T-helper 1 cell treated with Interleukin-12 subunit alpha and Interleukin-12 subunit beta and Interleukin-4 antibody, amounts not matched to agents 30 μg/mL and 1 μg/mL, for 36 hours (primary cell): Measurements from ENCODE around the gene KRTAP13-2.

Experiments used
- H3K27ac Mint-ChIP-seq: one replicate; pipeline ENCODE4 v1.8.0; 2021; ENCODE audit warnings: mild to moderate bottlenecking, mixed read lengths
- H3K27me3 Mint-ChIP-seq: one replicate; pipeline ENCODE4 v1.8.0; 2021; ENCODE audit warnings: low read depth, mixed read lengths
- H3K36me3 Mint-ChIP-seq: one replicate; pipeline ENCODE4 v1.8.0; 2021; ENCODE audit warnings: low read depth, mixed read lengths
- H3K4me1 Mint-ChIP-seq: one replicate; pipeline ENCODE4 v1.8.0; 2021; ENCODE audit warnings: low read depth, mixed read lengths
- H3K4me3 Mint-ChIP-seq: one replicate; pipeline ENCODE4 v1.8.0; 2021; ENCODE audit warnings: mild to moderate bottlenecking, moderate library complexity, mixed read lengths
- H3K9me3 Mint-ChIP-seq: one replicate; pipeline ENCODE4 v1.8.0; 2021; ENCODE audit warnings: mixed read lengths

The KRTAP13-2 gene

DNA sequence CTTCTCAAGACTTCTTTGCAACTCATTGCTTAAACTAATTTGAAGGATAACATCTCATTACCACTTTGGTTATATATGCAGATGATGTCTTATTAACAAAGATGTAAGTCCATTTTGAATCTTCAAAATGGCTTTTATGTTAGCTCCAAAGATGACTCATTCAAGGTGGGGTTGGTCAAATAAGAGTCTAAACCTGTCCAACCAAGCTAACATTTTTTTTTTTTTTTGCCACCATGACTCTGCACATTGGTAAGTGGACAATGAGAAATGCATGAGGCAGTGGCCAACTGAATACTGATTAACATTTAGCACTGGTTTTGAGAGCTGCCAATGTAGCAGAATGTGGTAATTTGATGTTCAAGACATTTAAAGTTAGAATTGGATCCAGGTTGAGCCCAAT, 34.3 kb downstream of the KRTAP13-2 start:
- H3K36me3 Mint-ChIP-seq, result no peaks in the 10 kb centered on the region
- no peaks in the 10 kb centered on the region for H3K27me3 Mint-ChIP-seq
- no peak overlapping the region for H3K27ac Mint-ChIP-seq
- H3K9me3 Mint-ChIP-seq, result no peaks in the 10 kb centered on the region
- H3K4me3 Mint-ChIP-seq, result no peak overlapping the region
- H3K4me1 Mint-ChIP-seq, result no peaks in the 10 kb centered on the region

DNA sequence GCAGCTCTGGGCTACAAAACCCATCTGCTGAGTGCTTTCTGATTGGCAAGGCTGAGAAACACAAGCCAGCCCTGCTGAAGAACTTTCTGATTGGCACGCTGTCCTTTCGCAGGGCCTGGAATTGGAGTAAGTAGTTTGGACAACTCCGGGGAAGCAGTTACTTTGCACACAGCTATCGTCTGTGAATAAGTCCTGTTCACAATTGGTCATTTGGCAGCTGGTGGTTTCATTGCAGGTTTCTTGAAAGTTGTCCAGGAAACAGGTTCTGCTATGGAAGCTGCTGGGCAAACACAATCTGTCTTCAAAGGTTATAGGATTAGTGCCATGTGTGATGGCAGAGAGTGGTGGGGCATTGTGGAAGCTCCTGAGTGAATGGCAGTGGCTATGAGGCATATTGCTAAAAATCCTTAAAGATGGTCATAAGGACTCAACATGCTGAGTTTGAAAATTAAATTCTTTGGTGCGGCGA, 34.8 kb downstream of the KRTAP13-2 start, which contains the start of gene KRTAP27-1:
Gene KRTAP27-1 (minus strand): TSS at position 419 of the 469 bp plus-strand sequence. CDS start 26 bp downstream, at position 393.
- no peaks in the 10 kb centered on the region for H3K36me3 Mint-ChIP-seq
- H3K9me3 Mint-ChIP-seq, result no peaks in the 10 kb centered on the region
- H3K4me1 Mint-ChIP-seq, result no peaks in the 10 kb centered on the region
- H3K27ac Mint-ChIP-seq, result no peak within 1 kb of the TSS
- no peaks in the 10 kb centered on the region for H3K27me3 Mint-ChIP-seq
- no peak within 1 kb of the TSS for H3K4me3 Mint-ChIP-seq

DNA sequence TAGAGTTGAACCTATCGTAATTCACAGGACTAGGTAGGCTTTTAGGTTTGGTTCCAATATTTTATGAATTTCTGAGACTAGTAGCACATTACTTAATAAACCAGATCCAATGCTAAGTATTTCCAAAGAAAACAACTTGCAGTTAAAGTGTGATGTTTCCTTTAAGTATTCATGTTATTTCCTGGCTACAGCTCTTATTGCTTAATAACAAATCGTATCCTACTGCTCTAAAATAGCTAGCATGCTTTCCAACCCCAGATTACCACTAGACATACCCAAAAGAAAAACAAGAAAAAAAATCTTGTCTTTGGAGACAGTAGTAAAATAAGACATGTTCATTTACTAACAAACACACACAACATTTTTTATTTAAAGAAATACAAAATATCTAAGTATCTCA, 35.5 kb downstream of the KRTAP13-2 start:
- no peaks in the 10 kb centered on the region for H3K4me1 Mint-ChIP-seq
- no peaks in the 10 kb centered on the region for H3K27me3 Mint-ChIP-seq
- no peak overlapping the region for H3K4me3 Mint-ChIP-seq
- H3K36me3 Mint-ChIP-seq, result no peaks in the 10 kb centered on the region
- H3K9me3 Mint-ChIP-seq, result no peaks in the 10 kb centered on the region
- H3K27ac Mint-ChIP-seq, result no peak overlapping the region

DNA sequence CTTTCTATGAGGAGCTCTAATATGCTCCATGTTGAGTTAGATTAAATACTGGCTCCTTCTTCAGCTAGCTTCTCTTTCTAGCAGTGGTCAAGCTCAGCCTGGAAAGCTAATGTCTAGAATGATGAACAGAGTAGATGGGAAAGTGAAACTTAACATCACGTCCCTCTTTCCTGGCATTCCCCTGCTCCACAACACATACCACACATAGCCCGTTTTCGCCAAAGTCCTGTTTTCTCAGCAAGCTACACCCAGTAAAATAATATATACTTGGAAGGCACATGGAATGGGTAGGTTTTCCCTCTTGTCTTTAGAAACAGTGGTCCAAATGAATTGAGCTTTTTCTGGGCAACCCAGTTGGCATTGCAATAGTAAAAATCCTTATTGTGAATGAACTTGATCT, 38.3 kb downstream of the KRTAP13-2 start:
- Mint-ChIP-seq H3K27ac (no peak overlapping the region), H3K36me3 (no peaks in the 10 kb centered on the region), H3K4me1 (no peaks in the 10 kb centered on the region), H3K27me3 (no peaks in the 10 kb centered on the region), H3K4me3 (no peak overlapping the region), H3K9me3 (no peaks in the 10 kb centered on the region)

DNA sequence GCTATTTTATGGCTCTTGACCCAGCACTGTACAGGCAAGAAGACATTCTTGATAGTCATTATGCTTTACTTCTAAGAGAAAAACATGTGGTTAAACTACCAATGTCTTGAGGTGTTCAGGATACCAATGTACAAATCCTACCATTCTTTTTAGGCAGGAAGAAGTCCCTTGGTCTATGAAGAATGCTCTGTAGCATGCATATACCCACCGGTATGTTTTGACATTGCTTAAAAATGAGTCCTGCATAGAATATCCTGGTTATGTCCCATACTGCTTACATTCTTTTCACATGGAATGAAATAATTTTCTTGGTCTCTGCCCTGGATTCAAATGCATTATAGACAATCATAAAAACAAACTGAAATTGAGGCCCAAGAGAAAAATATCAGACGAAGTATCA, 39.4 kb downstream of the KRTAP13-2 start:
- no peaks in the 10 kb centered on the region for H3K9me3 Mint-ChIP-seq
- no peak overlapping the region for H3K27ac Mint-ChIP-seq
- no peaks in the 10 kb centered on the region for H3K27me3 Mint-ChIP-seq
- H3K36me3 Mint-ChIP-seq, result no peaks in the 10 kb centered on the region
- H3K4me1 Mint-ChIP-seq, result no peaks in the 10 kb centered on the region
- no peak overlapping the region for H3K4me3 Mint-ChIP-seq

DNA sequence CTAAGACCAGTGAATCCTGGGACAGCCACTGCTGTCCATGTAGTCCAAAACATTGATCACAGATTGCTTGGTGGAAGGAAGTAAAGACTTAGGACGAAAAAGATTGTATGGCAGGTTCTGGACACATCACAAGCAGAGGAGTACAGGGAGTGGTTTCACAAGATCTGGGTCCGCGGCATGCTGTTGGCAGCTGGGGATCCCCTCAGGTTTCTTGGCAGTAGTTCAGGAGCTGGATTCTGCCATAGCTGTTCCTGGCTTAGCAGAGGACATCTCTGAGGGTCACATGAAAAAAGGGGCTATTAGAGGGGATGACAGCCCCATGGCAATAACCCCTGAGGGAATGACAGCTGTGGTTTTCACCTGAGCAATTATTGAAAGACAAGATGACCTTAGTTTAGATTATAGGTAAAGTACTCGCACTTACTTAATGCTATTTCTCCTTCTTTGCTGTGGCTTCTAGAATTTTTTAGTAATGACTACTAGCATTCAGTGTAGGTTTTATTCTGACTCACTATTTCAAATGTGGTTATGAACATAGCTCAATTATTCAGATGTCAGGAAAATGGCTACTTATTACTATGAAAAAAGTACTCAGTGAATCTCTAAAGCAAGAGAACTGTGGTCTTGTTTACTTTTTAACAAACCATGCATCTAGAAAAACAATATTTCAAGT, 42.7 kb downstream of the KRTAP13-2 start:
- H3K4me3 Mint-ChIP-seq, result no peak overlapping the region
- H3K9me3 Mint-ChIP-seq, result no peaks in the 10 kb centered on the region
- no peaks in the 10 kb centered on the region for H3K36me3 Mint-ChIP-seq
- H3K27me3 Mint-ChIP-seq, result no peaks in the 10 kb centered on the region
- no peaks in the 10 kb centered on the region for H3K4me1 Mint-ChIP-seq
- H3K27ac Mint-ChIP-seq, result no peak overlapping the region

DNA sequence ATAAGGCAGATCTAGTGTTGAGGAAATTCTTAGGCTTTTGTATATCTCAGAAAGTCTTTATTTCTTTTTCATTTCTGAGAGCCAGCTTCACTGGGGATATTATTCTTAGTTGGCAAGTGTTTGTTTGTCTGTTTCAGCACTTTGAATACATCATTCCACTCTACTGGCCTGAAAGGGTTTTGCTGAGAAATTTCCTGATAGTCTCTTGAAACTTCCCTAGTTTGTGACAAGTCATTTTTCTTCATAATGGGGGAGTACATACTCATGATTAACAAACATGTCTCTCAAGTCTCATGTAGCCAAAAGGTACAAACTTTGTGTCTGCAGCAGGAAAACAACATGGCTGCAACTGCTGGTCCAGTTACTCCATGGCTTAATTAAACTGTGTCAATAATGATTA, 45.7 kb downstream of the KRTAP13-2 start:
- no peaks in the 10 kb centered on the region for H3K27me3 Mint-ChIP-seq
- H3K4me1 Mint-ChIP-seq, result no peaks in the 10 kb centered on the region
- no peak overlapping the region for H3K27ac Mint-ChIP-seq
- no peaks in the 10 kb centered on the region for H3K36me3 Mint-ChIP-seq
- H3K4me3 Mint-ChIP-seq, result no peak overlapping the region
- H3K9me3 Mint-ChIP-seq, result no peaks in the 10 kb centered on the region
